ENCODE results near the gene SCD. TPM values are rescaled to one million over a fixed set of nuclear protein-coding genes. Genes with fewer than 3 reads are reported as not detected.

SCD gene
- total and polyA plus RNA-seq, 2 of the 13 experiments (the other 11 are each of a cell fraction or from before 2014, with no cell fraction given): 492 to 512 TPM

- TF ChIP-seq ZSCAN29 (CRISPR knock-in tag; conservative IDR thresholded peaks at IDR 0.05) (peak; percentile 71; the same call in 1 of the 2 replicates), KDM4B (CRISPR knock-in tag; IDR thresholded peaks at IDR 0.05) (peak; percentile 41), CSRNP1 (CRISPR knock-in tag; IDR thresholded peaks at IDR 0.05) (peak; percentile 91), HMGXB3 (CRISPR knock-in tag; IDR thresholded peaks at IDR 0.05; ENCODE audit: borderline replicate concordance) (peak; percentile 70; the same call in 1 of the 2 replicates), NFE2L1 (CRISPR knock-in tag; IDR thresholded peaks at IDR 0.05; ENCODE audit: borderline replicate concordance) (no peak), ZNF580 (CRISPR knock-in tag; IDR thresholded peaks at IDR 0.05; ENCODE audit: borderline replicate concordance, low read depth) (peak; percentile 71; the same call in 1 of the 2 replicates), TAF1 (CRISPR knock-in tag; IDR thresholded peaks at IDR 0.05) (peak; percentile 82; the same call in 1 of the 2 replicates), FOXJ3 (CRISPR knock-in tag; IDR thresholded peaks at IDR 0.05; ENCODE audit: borderline replicate concordance) (peak; percentile 83), TCF7 (IDR thresholded peaks at IDR 0.05; ENCODE audit: low read depth) (peak; percentile 3), ZNF30 (CRISPR knock-in tag; IDR thresholded peaks at IDR 0.05) (no peak), ZNF564 (CRISPR knock-in tag; IDR thresholded peaks at IDR 0.05) (no peak), ZNF562 (CRISPR knock-in tag; IDR thresholded peaks at IDR 0.05; ENCODE audit: borderline replicate concordance) (no peak), IRF2 (CRISPR knock-in tag; IDR thresholded peaks at IDR 0.05) (peak; percentile 55; the same call in 1 of the 2 replicates), ZNF33B (CRISPR knock-in tag; IDR thresholded peaks at IDR 0.05) (no peak), NCOA2 (CRISPR knock-in tag; IDR thresholded peaks at IDR 0.05) (peak; percentile 91), ELF4 (CRISPR knock-in tag; IDR thresholded peaks at IDR 0.05; ENCODE audit: borderline replicate concordance) (0 out of 2 replicates have a peak, but pooled peaks have one; percentile 32), ZNF781 (CRISPR knock-in tag; IDR thresholded peaks at IDR 0.05; ENCODE audit: borderline replicate concordance, not compliant biosample characterization) (peak; percentile 30), ZNF3 (CRISPR knock-in tag; IDR thresholded peaks at IDR 0.05) (peak; percentile 19; the same call in 1 of the 2 replicates), ZNF567 (CRISPR knock-in tag; IDR thresholded peaks at IDR 0.05; ENCODE audit: borderline replicate concordance) (no peak), SRSF4 (IDR thresholded peaks at IDR 0.05; ENCODE audit: low read depth, low read length, poor library complexity, severe bottlenecking) (no peak), CSRNP2 (CRISPR knock-in tag; conservative IDR thresholded peaks at IDR 0.05; ENCODE audit: low read depth) (no peak)
These were observed 26.5 kb downstream of the SCD start (continued) for GRCh38 chr10:100373298-100374199.
